ENCODE results near the gene TAGLN2.

Gene TAGLN2

DNA sequence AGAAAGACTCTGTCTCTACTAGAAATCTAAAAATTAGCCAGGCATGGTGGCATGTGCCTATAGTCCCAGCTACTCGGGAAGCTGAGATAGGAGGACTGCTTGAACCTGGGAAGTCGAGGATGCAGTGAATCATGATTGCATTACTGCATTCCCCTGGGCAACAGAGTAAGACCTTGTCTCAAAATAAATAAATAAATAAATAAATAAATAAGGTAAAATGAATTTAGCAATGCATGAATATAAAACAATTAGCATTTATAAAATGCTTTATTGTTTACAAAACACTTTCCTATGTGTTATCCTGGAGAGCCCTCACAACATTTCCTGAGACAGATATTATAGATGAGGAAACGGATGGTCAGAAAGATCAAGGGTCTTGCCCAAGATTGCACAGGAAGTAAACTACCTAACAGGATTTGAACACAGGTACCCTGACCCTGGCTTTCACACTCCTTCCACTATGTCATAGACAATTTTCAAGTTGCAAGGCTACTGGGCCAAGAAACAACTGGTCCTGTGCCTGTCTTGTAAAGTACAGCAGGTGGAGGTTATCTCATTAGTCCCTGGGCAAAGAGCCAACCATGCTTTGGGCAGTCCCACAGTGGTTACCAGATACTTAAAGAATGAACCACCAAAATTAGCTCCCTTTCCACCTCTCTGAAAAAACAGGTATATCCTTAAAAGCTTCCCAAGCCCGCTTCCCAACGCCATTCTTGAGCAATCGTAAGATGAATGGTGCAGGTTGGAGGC is 47.4 kb downstream of the TAGLN2 start:
- DNase-seq (ENCODE audit: low read depth in 4 of 4, low spot score in 1 of 4) = no peak

GRCh38 chr1:159873530-159874143 is 51.7 kb downstream of the TAGLN2 start:
- DNase-seq (ENCODE audit: low read depth in 4 of 4, low spot score in 1 of 4) = no peak

DNA sequence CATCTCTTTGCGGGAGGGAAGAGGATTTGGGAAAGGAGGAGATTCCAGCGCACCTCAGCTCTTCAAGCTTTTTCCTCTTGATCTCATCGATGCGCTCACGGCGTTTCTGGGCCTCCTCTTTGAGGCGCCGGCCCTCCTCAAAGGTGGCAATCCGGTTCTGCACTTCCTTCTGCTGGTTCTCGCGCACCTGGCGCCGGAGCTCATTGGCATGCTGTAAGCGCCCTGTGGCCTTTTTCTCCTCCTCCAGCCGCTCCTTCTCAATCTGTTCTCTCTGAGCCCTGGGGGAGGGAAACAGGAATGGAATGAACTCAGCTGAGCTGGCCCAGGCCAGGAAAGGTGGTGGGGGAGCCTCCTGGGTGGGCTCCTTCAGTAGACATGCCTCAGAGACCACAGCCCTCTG is 52.4 kb downstream of the TAGLN2 start:
- no peak for DNase-seq (ENCODE audit: low read depth in 4 of 4, low spot score in 1 of 4)

GRCh38 chr1:159870704-159871103 is 54.6 kb downstream of the TAGLN2 start:
- no peak for DNase-seq (ENCODE audit: low read depth in 4 of 4, low spot score in 1 of 4)

DNA sequence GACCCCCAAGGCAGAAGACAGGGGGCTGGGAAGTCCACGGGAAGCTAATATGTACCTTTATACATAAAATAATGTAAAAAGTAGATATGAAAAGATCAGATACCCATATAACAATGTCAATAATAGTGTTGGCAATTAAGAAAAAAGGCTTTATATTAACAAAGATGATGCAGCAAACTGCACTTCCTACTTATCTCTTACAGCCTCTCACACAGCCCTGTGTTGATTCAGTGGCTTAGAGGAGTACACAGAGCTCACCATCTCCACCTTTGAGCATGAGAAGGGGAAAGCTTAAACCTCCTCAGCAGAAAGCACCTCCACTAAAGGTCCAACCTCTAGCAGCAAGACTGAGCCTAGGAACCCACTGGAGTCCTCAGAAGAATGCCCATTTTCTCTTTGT is 55.7 kb downstream of the TAGLN2 start:
- no peak for DNase-seq (ENCODE audit: low read depth in 4 of 4, low spot score in 1 of 4)

- DNase-seq (ENCODE audit: low read depth in 4 of 4, low spot score in 1 of 4) = no peak
Measured at GRCh38 chr1:159869173-159869572, 56.1 kb downstream of the TAGLN2 start.

DNA sequence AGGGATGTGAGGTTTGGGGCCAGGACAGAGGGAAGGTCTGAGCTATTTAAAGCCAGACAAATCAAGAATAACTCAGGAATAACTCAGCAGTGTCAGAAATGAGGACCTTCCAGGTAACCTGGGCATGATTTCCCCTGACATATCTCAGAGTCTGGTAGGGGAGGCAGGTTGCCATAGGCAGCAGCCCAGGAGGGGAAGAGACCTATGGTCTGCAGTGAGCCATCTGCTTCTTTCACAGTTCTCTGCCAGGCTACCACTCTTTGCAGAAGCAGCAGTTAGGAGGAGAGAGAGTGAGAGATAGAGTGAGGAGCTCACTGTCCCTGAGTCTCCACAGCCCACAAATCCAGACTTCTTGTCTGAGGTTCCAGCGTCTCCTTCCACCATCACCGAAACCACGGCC is 56.5 kb downstream of the TAGLN2 start:
- no peak for DNase-seq (ENCODE audit: low read depth in 4 of 4, low spot score in 1 of 4)
